ENCODE results near the gene CAPN1.

GRCh38 chr11:65141896-65142494 is 39.7 kb upstream of the CAPN1 start:
- TF ChIP-seq CTCF (IDR thresholded peaks at IDR 0.05; ENCODE audit: insufficient read depth, low read depth, low read length) (no peak), EZH2 (IDR thresholded peaks at IDR 0.05; ENCODE audit: insufficient read depth, low read length) (no peak)
